Sciatic nerve (tissue), 2 donors: ENCODE data around the gene FAR2. TPM values are rescaled to one million over a fixed set of nuclear protein-coding genes. Genes with fewer than 3 reads are reported as not detected.
"Not testable (repeated sequence)": the region's sequence is repeated elsewhere in the genome, so short reads cannot be mapped to it uniquely, and the experiment has no call there.

Experiments used
- ATAC-seq: fragments of 200-7000 bp; cut with Tn5 transposase; one replicate; pipeline ENCODE4 v1.9.1; 2020; ENCODE audit warnings: mild to moderate bottlenecking, moderate library complexity
- DNase-seq: peaks from one replicate; pipeline ENCODE4 v3.0.0-alpha.2; 2020; ENCODE audit warnings: low spot score
- intact Hi-C: fragments of 100-400 bp; cut with DNase I; formaldehyde crosslinking; loops from one replicate; pipeline ENCODE4 v1.14.2; 2022
- total RNA-seq: library from RNA; stranded (reverse); fragmentation: NEBNext Ultra II Directional; extraction: Animal tissue kit (Norgen Biotek cat#: 25700); gene quantifications from one replicate; pipeline ENCODE4 v1.2.1, GENCODE V29; 2021
- donor health status: DM: no; HTN: no; CAD: no.
- donor health status: DM: no; HTN: no; CAD: no.

Gene FAR2
- 8.6 TPM for total RNA-seq

DNA sequence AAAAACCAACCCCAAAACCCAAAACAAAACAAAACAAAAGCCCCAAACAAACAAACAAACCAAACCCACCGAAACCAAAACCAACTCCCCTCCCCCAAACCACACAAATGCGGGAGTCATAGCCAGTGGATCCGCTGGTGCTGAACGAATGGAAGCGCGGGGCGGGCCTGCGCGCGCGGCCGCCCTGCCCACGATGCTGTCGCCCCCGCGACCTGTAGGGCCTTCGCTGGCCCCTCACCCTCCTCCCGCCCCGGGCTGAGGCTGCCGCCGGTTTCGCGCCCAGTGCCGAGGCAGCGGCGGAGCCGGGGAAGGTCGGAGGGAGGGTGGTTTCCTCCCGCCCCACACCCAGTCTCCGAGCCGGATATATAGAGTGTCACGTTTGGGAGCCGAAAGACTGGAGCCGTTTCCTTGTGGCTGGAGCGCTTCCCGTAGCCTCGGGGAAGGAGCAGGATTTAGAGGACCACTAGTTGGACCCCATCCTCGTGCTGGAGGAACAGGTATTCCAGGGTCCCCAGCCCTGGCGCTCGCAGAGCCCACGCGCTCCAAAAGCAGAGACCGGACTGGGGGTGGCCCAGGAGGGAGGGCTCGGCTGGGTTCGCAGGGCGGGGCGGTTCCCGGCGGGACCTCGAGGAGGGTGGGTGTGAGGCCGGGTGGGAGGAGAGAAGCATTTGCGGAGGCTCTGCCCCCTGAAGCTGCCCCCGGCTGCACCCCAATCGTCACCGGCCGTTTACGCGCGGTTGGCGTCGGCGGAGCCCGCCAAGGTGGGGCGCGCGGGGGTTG is at the start of gene FAR2:
FAR2 (plus strand) TSS at position 368 of the 780 bp plus-strand sequence. CDS start 121,172 bp downstream, outside the sequence.
- DNase-seq (peak; percentile 60), ATAC-seq (peak; percentile 77)
- intact Hi-C loops: no loop called here

DNA sequence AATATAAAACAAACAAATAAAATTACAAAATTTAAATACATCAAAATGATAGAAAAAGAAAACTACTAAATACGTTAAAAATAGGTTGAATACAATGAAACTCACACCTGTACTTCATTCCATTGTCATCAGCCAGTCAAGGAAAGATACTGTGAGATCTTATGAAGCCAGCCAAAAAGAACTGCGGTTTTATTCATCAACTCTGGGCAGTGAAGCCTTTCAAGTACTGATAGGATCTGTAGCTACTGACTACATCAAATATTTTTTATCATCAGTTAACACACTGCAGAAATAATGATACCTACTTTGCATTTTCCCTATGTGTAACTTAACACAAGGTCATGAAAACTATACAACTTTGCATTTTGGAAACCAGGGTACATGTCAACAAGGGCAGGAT is 46.3 kb upstream of the FAR2 start:
- no peak for DNase-seq
- ATAC-seq: no peak
- intact Hi-C loops: no loop called here

DNA sequence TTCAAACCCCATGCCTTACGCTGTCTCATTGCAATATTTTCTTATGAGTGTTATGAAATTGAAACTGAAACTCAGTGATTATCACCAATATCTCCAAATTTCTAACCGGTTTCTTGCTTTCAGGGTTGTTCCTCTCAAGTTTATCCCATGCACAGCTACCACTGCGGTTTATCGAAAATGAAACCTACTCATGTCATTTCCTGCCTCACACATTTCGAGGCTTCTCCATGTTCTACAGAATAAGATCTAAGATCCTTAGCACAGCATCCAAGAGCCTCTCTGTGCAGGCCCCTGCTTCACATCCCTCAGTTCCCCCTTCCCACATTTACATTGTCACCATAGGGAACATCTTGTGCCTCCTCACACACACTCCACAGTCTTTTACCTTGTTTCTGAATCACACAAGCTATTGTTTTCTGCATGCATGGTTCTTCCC is 45.5 kb upstream of the FAR2 start:
- intact Hi-C loops: no loop called here
- DNase-seq (no peak), ATAC-seq (peak; percentile 42)

DNA sequence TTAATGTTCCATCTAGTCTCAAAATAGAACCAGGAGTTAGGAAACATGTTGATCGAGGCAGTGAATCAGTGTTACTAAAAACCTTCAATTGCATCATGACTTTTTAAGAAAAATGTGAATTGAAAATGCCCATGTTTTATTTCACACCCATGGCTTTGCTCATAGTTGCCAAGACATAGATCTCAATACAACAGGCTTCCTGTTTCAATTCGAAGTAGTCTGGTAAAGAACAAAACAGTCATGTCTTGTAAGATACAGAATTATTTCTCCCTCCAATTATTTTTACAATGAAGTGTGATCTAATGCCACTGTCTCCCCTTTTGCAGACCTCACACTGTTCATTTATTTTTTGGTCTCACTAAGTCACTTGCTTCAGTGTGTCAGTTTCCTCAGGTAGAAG is 44.6 kb upstream of the FAR2 start:
- DNase-seq: no peak
- ATAC-seq: no peak
- intact Hi-C loops: no loop called here

DNA sequence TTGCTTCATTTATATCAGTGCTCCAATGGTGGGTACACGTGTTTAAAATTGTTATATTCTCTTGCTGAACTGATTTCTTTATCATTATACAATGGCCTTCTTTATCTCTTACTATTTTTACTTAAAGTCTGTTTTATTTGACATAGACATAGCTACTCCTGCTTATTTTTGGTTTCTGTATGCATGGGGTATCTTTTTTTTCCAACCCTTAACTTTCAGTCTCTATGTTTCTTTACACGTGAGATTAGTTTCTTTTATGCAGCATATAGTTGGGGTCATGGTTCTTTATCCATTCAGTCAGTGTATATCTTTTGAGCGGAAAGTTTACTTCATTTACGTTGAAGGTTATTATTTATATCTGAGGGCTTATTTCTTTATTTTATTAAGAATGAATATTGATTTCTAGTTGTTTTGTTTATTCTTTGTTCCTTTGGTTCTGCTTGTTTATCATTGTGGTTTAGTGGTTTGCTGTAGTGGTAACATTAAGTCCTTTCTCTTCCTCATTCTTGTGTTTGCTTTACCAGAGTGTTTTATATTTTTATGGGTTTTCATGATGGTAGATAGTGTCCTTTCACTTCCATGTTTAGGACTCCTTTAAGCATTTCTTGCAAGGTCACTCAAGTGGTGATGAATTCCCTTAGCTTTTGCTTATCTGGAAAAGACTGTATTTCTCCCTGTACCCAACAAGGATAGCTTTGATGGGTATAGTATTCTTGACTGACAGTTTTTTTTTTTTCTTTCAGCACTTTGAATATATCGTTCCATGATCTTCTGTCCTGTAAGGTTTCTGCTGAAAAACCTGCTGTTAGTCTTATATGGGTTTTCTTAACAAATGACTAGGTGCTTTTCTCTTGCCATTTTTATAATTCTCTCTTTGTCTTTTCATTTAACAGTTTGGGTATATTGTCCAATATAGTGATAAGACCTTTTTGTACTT is 38.3 kb upstream of the FAR2 start:
- DNase-seq: no peak
- intact Hi-C loops: no loop called here
- ATAC-seq: no peak

DNA sequence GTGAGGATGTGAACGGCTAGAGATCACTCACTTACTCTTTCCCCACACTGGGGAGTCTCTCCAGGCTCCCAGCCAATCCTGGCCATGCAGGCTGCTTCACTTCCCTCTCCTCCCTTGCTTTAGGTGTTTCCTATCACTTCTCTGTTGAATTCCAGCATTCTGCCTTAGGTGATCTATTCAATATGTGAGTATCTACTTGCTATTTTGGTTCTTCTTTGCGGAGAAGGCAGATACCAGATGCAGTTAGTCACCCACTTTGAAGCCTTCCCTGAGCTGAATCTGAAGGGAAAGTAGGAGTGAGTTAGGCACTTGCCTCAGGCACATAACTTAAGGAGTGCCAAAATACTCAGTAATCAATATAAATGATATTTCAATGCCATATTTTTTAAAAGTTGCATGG is 36.0 kb upstream of the FAR2 start:
- intact Hi-C loops: no loop called here
- ATAC-seq (no peak), DNase-seq (no peak)

DNA sequence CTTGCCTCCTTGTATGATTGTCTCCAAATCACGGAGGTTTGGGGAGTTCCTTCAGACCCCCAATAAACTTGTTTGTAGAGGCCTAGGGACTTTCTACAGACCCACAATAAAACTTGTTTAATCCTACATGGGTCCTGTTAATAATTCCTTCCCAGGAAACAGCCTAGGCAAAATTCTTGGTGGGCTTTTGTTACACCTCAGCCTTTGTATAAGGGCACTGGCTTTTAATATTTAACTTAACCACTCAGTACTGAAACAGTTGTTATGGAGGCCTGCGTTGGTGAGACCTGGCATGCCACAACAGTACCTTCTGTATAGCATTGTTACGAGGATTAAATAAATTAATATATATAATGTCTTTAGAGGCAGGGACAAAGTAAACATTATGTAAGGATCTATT is 32.7 kb upstream of the FAR2 start:
- DNase-seq (no peak), ATAC-seq (no peak)
- intact Hi-C loops: no loop called here

DNA sequence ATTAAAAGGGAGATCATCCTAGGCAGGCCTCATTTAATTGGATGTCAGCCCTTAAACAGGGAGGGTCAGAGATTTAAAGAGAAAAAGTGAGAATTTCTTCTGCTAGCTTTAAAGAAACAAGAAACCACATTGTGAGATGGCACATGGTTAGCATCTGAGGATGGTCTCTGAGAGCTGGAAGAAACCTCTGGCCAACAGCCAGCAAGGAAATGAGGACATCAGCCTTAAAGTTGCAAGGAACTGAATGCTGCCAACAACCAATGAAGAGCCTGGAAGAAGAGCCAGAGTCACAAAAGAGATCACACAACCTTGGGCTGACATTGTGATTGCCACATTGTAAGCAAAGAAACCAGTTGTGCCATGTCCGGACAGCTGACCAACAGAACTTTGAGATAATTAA is 17.5 kb upstream of the FAR2 start:
- no peak for ATAC-seq
- intact Hi-C loops: no loop called here
- no peak for DNase-seq

DNA sequence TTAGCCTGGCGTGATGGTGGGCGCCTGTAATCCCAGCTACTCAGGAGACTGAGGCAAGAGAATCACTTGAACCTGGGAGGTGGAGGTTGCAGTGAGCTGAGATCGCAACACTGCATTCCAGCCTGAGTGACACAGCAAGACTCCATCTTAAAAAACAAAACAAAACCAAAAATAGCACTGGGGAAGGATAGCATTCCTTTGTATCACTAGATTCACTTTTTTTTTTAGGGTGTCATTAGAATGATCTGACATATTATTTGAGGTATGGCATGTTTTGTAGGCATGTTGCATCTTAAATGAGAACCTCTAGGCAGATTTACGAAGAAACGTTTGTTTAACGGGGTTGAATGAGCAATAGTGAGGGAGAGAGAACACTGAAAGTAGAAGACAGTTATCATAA is 16.8 kb upstream of the FAR2 start:
- DNase-seq (no peak), ATAC-seq (no peak)
- intact Hi-C loops: no loop called here

DNA sequence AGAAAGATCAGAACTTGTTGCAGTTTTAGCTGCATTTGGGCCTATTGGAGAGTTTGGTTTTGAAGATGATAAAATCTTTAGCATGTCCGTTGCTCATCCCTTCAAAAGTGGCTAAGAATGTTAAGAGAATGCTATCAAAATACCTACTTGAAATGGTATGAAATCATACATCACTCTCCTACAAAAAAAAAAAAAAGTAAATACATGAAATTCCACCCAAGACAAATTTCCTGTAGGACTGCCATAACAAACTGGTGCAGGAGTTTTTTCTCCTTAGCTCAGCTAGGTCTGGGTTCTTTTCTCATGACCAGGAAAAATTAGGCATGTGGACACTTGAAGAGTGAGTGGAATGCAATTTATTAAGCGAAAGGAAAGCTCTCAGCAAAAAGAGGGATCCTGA is 15.9 kb upstream of the FAR2 start:
- intact Hi-C loops: no loop called here
- ATAC-seq (no peak), DNase-seq (no peak)

DNA sequence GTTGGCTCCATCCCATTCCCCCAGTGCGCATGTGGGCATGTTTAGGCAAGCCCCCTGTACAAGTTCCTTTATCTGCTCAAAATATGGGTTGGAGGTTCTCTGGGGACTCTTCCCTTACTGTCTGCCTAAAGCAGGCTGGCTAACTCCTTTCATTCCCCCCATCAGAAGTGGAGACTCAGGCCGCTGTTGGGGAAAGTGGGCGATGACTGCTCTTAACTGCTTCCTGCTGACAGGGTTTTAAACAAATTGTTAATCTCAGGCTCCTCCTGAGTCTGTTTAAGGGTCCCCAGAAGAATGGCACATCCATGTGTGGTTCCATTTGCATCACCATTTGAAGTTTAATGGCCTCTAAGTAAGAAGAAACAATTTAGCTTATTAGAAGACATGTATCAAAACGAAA is 15.4 kb upstream of the FAR2 start:
- no peak for DNase-seq
- intact Hi-C loops: no loop called here
- no peak for ATAC-seq

DNA sequence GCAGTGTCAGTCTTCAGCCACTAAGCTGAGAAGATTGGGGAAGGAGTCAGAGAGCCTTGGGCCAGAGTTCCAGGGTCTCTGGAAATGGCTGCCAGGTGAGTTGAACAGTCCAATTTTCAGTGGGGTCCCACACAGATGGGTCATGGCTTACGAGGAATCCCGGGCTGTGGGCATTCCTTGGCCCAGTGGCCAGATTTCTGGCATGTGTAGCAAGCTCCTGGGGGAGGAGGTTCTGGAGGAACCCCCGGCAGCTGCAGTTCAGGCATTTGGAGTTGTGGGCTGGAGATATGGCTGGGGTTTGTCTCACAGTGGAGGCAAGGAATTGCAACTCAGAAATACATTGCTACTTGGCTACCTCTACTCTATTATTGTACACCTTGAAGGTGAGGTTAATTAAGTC is 10.8 kb upstream of the FAR2 start:
- intact Hi-C loops, DNase-seq, ATAC-seq: not testable (repeated sequence)

DNA sequence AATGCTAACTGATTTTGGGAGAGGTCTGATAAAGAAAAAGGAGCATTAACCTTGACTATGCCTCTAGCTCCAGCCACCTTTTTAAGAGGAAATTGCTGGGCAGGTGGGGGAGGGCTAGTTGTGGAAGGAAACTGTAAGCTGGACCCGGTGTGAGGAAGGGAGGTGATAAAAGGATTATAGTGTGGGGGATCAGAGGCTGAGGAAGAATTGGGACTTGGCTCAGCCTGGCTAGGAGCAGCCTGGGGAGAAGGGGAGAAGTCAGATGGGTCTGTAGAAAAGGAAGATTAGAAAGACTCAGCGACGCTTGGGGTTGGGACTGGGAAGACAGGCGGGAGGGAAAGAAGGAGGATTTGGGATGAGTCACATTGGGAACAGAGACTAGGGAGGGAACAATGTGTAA is 10.2 kb upstream of the FAR2 start:
- ATAC-seq, DNase-seq, intact Hi-C loops: not testable (repeated sequence)

DNA sequence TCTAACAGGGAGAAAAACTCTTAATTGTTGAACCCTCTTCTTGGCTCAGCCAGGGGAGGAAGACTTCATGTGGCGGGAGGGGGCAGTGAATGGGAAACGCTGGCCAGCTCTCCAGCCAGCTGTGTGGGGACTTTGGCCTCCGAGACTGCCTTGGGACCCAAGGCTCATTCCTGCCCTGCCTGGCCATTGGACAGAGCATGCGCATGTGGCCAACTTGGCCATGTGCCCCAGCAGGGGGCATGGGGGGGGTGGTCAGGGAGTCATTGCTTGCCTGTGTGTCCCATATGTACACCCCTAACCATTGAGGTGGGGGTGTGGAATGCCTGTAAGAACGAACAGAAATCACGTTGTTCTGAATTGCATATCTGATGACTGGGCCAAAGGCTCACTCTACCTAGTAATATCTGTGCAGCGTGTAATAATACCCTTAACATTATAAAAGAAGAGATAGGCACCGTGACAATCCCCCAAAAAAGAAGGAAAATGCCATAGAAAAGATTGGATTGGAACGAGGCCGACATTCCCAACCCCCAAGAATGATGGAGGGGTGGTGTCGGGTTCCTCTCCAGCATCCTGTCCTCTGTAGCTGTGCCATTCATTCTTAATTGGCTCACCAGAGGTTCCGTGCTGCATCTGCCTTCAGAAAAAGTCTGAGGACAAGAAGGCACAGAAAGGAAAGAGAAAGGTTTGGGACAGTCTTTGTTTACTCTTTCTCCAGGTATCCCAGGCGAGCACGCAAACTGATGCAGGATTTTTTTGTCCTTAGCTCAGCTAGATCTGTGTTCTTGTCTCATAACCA is 3.5 kb upstream of the FAR2 start:
- DNase-seq (no peak), ATAC-seq (no peak)
- intact Hi-C loops: no loop called here

DNA sequence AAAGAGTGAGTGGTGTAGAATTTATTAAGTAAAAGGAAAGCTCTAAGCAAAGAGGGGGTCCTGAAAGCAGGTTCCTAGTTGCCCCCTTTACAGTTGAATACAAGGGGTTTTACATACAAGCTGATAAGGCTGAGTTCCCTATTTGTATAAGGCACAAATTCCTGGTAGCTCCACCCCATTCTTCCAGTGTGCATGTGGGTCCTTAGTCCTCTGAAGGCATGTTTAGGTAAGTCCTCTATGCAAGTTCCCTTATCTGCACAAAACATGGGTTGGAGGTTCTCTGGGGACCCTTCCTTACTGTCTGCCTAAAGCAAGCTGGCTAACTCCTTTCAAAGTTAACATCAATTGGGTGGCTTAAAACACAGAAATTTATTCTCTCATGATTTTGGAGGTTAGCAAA is 2.9 kb upstream of the FAR2 start:
- DNase-seq (no peak), ATAC-seq (no peak)
- intact Hi-C loops: no loop called here

DNA sequence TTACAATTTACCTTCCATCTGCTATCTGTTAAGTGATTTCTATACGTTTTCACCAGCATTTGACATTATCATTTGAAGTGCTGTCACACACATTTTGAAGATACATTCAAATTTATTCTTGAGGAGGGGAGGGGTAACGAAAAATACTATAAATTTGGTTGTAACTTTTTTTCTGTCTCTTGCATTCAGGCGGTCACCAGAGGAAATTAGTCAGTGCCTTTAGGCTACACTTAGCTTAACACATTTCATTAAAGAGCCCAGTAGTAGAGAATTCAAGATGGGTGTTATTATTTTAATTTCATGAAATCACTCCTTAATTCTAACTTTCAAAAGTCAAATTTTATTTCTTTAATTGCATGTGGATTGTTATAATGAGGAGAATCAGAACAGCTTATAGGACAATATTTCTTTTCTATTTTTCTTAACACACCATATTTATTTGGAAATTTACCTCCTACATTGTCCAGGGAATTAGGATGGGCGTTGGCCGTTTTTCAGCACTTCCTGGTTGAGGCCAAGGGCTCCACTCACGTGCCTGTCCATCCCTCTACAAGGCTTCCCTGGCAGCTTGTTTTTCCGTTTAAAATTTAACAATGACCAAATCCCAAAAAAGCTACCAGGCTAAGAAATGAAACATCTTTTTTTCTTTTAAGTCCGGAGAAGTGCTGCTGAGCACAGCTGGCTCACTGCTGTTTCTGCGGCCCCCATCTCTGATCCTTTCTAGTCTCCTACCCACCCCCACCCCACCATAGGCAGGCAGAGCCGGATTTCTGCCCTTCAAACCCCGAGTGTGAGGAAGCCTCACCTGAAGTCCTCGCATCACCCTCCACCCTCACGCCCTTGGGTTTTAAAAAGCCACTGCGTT is 1.1 kb upstream of the FAR2 start:
- intact Hi-C loops: no loop called here
- ATAC-seq: peak; percentile 52
- DNase-seq: no peak

DNA sequence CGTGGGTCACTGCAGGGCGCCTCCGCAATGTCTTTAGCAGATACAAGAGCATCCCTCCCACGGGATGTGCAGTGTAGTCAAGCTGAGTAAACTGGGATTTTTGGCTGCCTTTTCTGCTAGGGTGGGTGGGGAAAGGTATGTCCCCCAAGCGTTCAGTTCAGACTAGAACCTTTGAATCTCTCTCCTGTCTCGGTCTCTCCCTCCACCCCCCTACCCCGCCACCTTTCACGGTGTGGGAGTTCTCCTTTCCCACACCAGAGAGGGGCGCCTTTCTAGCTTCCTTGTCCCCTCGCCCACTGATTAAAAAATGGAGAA is 525 bp upstream of the FAR2 start:
- peak; percentile 53 for ATAC-seq
- intact Hi-C loops: no loop called here

DNA sequence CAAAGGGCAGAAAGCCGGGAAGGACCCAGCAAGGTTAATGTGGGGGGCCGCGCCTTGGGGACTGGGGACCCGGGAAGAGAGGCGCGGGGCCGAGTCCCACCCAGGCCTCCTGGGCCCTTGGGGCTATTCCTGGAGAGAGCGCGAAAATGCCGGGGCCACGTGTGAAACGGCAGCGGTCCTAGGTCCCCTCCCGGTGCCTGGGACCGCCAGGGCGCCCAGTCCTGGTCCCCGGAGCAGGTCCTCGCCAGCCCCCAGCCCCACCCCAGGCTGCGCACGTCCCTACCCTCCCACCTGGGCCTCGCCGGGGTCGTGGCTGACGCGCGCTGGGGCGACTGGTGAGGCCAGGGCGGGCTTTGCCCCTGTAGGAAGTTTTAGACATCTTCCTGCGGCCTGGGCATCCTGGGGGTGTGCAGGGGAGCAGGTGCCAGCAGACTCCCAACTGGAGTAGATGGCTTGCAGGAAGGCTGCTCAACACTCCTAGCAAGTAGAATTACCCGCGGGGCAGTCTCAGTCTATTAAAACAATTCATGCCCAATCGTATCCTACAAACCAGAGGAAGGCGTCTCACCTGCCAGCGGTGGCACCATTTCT is 708 bp downstream of the FAR2 start:
- intact Hi-C loops: no loop called here
- DNase-seq (no peak), ATAC-seq (peak; percentile 38)

More for the DNA sequence above, 525 bp upstream of the FAR2 start:
- DNase-seq: no peak
